ENCODE results near the gene PSAT1.

Gene PSAT1

GRCh38 chr9:78324682-78325081, 27.8 kb downstream of the PSAT1 start:
- TF ChIP-seq ZBTB7A (IDR thresholded peaks at IDR 0.05; ENCODE audit: low read depth) = no peak
- TF ChIP-seq TAF1 (IDR thresholded peaks at IDR 0.05; ENCODE audit: low read depth) = no peak
- TF ChIP-seq TEAD4 (IDR thresholded peaks at IDR 0.05) = no peak
- no peak for TF ChIP-seq EGR1 (IDR thresholded peaks at IDR 0.05)
- TF ChIP-seq TCF12 (IDR thresholded peaks at IDR 0.05; ENCODE audit: low read depth) = no peak
- TF ChIP-seq NFIC (IDR thresholded peaks at IDR 0.05) = no peak
- TF ChIP-seq EP300 (IDR thresholded peaks at IDR 0.05; ENCODE audit: borderline replicate concordance) = no peak
- no peak for TF ChIP-seq CEBPB (IDR thresholded peaks at IDR 0.05)
- TF ChIP-seq YY1 (IDR thresholded peaks at IDR 0.05; ENCODE audit: low read depth) = no peak
- no peak for TF ChIP-seq FOXM1 (IDR thresholded peaks at IDR 0.05; ENCODE audit: borderline replicate concordance, low read depth)
- TF ChIP-seq CREB1 (IDR thresholded peaks at IDR 0.05; ENCODE audit: low read depth) = no peak
- no peak for TF ChIP-seq RAD21 (IDR thresholded peaks at IDR 0.05; ENCODE audit: low read depth)
- no peak for TF ChIP-seq REST (IDR thresholded peaks at IDR 0.05; ENCODE audit: low read depth)
- no peak for TF ChIP-seq USF1 (IDR thresholded peaks at IDR 0.05)
- TF ChIP-seq MAX (IDR thresholded peaks at IDR 0.05) = no peak

- TF ChIP-seq CEBPB (IDR thresholded peaks at IDR 0.05) (no peak), TEAD4 (IDR thresholded peaks at IDR 0.05) (no peak), ZBTB7A (IDR thresholded peaks at IDR 0.05; ENCODE audit: low read depth) (no peak), NFIC (IDR thresholded peaks at IDR 0.05) (no peak), TAF1 (IDR thresholded peaks at IDR 0.05; ENCODE audit: low read depth) (no peak), EGR1 (IDR thresholded peaks at IDR 0.05) (no peak), CREB1 (IDR thresholded peaks at IDR 0.05; ENCODE audit: low read depth) (no peak), EP300 (IDR thresholded peaks at IDR 0.05; ENCODE audit: borderline replicate concordance) (no peak), YY1 (IDR thresholded peaks at IDR 0.05; ENCODE audit: low read depth) (no peak), MAX (IDR thresholded peaks at IDR 0.05) (no peak), TCF12 (IDR thresholded peaks at IDR 0.05; ENCODE audit: low read depth) (no peak), USF1 (IDR thresholded peaks at IDR 0.05) (no peak), FOXM1 (IDR thresholded peaks at IDR 0.05; ENCODE audit: borderline replicate concordance, low read depth) (no peak), REST (IDR thresholded peaks at IDR 0.05; ENCODE audit: low read depth) (no peak)
These were observed 28.4 kb downstream of the PSAT1 start for GRCh38 chr9:78325343-78325742.

- TF ChIP-seq USF1 (IDR thresholded peaks at IDR 0.05) (no peak), FOXM1 (IDR thresholded peaks at IDR 0.05; ENCODE audit: borderline replicate concordance, low read depth) (no peak)
These were observed 29.0 kb downstream of the PSAT1 start for GRCh38 chr9:78325846-78326360.

- TF ChIP-seq USF1 (IDR thresholded peaks at IDR 0.05) = no peak
- no peak for TF ChIP-seq TEAD4 (IDR thresholded peaks at IDR 0.05)
- no peak for TF ChIP-seq CREB1 (IDR thresholded peaks at IDR 0.05; ENCODE audit: low read depth)
- TF ChIP-seq EP300 (IDR thresholded peaks at IDR 0.05; ENCODE audit: borderline replicate concordance) = no peak
- TF ChIP-seq EGR1 (IDR thresholded peaks at IDR 0.05) = no peak
- TF ChIP-seq MAX (IDR thresholded peaks at IDR 0.05) = no peak
- no peak for TF ChIP-seq TAF1 (IDR thresholded peaks at IDR 0.05; ENCODE audit: low read depth)
- TF ChIP-seq FOXM1 (IDR thresholded peaks at IDR 0.05; ENCODE audit: borderline replicate concordance, low read depth) = no peak
- no peak for TF ChIP-seq ZBTB7A (IDR thresholded peaks at IDR 0.05; ENCODE audit: low read depth)
- TF ChIP-seq YY1 (IDR thresholded peaks at IDR 0.05; ENCODE audit: low read depth) = no peak
- TF ChIP-seq TCF12 (IDR thresholded peaks at IDR 0.05; ENCODE audit: low read depth) = no peak
- TF ChIP-seq RAD21 (IDR thresholded peaks at IDR 0.05; ENCODE audit: low read depth) = no peak
- TF ChIP-seq CEBPB (IDR thresholded peaks at IDR 0.05) = no peak
- TF ChIP-seq REST (IDR thresholded peaks at IDR 0.05; ENCODE audit: low read depth) = no peak
- no peak for TF ChIP-seq NFIC (IDR thresholded peaks at IDR 0.05)
These were observed 29.6 kb downstream of the PSAT1 start for GRCh38 chr9:78326564-78326963.

All from Ishikawa (cell line).